GM21447 (cell line): ENCODE results near the gene COL18A1.
"Not testable (repeated sequence)": the region's sequence is repeated elsewhere in the genome, so short reads cannot be mapped to it uniquely, and the experiment has no call there.

Source experiments
- ATAC-seq: cut with Tn5 transposase; IDR thresholded peaks from one replicate; pipeline ENCODE4 v1.9.1; 2021; ENCODE audit not compliant: unreplicated experiment

COL18A1 gene

DNA sequence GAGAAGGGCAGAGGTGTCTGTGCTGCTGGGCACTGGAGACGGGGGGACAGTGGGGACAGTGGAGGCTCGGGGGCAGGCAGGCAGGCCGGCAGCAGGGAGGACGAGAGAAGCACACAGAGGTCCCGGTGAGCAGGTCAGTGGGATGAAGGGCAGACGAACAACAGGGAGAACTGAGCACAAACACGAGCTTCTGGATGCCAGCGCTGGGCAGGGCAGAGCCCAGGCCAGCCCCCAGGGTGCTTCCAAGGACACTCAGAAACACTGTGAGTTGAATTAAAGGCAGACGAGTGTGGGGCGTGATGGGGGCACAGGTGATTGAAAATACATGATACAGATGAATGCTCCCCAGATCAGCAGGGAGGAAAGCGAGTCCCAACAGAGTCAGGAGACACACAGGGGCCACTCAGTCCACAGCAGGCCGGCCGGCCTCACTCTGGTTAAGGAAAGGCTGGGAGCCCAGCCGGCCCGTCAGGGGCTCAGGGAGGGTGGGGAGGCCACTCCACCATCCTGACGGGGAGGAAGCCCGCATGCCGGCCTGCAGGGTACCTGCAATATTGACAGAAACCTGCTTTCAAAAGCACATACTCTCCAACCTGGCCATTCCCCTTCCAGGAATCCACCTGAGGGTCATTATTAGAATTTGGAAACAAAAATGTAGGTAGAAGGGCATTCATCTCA, 123.2 kb downstream of the COL18A1 start:
- ATAC-seq = no peak

DNA sequence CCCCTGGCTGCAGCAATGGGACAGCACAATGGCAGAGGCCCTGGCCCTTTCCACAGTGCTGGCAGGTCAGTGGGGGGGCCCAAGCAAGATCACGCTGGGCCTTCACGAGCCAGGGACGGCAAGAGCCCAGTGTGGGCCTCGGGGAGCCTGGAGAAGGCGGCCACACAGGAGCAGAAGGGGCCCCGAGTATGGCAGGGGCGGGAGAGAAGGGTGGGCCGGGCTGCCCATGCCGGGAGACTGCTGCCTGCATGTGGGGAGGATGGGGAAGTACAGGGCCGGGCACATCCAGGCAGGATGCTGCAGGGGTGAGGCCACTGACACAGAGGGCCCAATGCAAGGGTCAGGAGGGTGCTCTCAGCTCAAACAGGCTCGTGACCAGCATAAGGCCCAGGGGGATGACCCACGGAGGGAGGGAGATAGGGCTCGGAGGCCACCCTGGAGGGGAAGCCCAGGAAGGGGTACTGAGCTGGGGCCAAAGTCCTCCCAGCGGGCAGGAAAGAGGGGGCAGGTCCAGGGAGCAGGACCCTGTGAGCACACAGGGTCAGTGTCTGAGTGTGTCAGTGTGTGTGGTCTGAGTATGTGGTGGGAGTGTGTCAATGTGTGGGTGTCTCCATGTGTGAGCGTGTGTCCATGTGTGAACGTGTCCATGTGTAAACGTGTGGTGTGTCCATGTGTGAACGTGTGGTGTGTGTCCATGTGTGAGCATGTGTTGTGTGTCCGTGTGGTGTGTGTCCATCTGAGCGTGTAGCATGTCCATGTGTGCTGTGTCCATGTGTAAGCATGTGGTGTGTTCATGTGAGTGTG, 124.2 kb downstream of the COL18A1 start:
- ATAC-seq = no peak

DNA sequence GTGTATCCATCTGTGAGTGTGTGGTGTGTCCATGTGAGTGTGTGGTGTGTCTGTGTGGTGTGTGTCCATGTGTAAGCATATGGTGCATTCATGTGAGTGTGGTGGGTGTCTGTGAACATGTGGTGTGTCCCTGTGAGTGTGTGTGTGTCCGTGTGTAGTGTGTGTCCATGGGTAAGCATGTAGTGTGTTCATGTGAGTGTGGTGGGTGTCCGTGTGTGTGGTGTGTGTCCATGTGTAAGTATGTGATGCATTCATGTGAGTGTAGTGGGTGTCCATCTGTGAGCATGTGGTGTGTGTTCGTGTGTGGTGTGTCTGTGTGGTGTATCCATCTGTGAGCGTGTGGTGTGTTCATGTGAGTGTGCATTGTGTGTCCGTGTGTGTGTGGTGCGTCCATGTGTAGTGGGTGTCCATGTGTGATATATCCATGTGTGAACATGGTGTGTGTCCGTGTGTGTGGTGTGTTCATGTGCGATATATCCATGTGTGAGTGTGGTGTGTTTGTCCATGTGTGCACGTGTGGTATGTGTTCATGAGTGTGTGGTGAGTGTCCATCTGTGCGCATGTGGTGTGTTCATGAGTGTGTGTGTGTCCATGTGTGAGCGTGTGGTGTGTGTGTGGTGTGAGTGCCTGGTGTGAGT, 124.9 kb downstream of the COL18A1 start:
- ATAC-seq = no peak

DNA sequence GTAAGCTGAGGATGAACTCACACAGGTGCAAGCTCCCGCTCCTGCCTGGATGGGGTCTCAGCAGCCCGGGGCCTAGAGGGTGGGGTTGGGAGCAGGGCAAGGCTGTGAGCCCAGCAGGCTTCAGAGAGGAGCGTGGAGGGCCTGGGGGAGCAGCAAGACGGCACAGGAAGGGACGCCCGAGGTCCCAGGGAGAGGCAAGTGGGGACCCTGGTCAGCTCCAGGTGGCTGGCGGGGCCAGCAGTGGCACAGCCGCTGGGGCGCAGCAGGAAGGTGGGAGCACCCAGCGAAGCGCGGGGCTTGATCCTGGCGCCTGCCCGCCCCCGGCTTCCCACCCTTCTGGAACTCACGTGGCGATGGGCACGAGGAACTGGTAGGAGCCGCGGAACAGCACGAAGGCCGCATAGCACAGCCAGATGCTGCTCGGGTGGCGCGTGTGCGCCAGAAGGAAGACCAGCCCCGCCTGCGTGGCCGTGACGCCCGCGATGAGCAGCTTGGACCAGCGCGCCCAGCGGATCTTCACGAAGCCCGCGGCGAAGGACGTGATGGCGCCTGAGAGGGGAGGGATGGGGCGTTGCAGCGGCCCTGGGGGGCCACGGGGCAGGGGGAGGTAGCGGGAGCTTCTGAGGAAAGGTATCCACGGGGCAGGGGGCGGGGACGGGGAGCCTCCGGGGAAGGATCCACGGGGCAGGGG, 125.6 kb downstream of the COL18A1 start:
- ATAC-seq = no peak

DNA sequence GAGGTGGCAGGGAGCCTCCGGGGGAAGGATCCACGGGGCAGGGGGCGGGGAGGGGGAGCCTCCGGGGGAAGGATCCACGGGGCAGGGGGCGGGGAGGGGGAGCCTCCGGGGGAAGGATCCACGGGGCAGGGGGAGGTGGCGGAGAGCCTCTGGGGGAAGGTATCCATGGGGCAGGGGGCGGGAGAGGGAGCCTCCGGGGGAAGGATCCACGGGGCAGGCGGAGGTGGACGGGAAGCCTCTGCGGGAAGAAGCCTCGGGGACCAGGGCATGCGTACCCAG, 126.1 kb downstream of the COL18A1 start:
- not testable (repeated sequence) for ATAC-seq

DNA sequence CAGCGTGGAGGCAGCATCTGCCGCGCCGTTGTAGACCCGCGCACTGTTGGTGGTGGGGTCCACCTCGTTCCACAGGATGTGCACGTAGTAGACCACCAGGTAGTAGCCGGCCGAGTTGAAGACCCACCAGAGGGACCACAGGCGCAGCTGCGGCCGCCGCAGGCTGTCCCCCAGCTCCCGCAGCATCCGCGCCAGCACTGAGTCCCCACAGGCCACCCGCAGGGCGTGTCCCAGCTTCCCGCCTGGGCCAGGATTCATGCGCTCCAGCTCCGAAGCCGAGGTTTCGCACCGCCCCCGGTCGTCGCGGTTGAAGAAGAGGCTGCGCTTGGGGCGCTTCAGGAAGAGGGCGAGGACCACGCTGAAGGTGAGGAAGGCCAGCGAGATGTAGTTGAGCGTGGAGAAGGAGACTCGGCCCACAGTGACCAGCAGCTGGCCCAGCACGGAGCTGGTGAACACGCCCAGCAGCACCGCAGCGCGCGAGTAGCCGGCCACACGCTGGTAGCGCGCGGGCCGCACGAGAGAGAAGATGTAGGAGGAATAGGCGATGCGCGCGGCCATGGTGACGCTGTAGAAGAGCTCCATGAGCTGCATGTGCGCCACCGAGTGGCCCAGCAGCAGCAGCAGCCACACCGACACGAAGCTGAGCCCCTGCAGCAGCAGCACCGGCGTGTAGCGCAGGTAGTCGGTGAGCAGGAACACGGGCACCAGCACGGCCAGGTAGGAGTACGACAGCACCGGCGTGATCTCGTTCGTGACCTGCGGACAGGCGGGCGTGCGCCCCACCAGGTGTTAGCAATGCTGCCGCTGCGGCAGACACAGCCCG, 126.6 kb downstream of the COL18A1 start:
- no peak for ATAC-seq

DNA sequence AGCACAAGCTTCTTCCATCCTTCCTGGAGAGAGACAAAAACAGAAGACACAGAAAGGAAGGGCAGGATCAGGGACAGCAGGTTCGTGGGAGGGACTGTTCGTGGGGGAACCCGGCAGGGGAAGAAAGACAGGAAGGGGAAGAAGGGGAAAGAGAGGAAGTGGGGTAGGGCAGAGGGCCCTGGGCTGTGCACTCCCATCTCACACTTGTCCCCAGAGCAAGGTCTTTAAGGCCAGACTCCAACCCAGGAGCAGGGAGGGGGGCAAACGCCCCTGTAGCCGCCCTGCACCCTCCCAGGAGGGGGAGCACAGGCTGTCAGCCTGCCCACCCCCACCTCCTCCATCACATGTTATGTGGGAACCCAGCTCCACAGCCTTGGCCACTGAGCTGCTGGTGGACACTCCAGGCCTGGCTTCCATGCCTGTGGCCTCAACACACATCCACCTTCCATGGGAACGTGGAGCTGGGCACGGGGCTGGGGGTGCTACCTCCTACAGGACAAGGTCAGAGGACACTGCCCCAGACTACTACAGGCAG, 127.9 kb downstream of the COL18A1 start:
- ATAC-seq = no peak

DNA sequence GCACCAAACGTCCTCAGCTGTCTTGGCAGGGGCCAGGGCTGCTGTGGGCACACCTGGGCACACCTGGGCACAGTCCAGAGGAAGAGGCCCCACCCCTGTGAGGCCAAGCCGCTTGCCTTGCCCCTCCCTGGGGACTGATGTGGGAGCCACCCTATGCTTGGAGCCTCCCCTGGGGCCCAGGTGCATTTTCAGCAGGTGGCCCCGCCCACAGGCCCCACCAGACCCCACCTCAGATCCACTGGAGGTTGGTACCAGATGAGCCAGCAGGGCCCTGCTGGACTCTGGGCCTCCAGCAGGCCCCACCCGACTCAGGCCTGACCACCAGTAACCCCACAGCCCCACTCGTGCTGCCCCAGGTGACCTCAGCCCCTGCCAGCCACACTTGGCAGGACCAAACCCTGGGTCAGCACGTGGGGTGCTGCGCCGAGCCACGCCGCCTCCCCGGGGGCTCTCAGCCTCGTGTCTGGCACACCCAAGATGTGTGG, 128.4 kb downstream of the COL18A1 start:
- ATAC-seq = no peak

DNA sequence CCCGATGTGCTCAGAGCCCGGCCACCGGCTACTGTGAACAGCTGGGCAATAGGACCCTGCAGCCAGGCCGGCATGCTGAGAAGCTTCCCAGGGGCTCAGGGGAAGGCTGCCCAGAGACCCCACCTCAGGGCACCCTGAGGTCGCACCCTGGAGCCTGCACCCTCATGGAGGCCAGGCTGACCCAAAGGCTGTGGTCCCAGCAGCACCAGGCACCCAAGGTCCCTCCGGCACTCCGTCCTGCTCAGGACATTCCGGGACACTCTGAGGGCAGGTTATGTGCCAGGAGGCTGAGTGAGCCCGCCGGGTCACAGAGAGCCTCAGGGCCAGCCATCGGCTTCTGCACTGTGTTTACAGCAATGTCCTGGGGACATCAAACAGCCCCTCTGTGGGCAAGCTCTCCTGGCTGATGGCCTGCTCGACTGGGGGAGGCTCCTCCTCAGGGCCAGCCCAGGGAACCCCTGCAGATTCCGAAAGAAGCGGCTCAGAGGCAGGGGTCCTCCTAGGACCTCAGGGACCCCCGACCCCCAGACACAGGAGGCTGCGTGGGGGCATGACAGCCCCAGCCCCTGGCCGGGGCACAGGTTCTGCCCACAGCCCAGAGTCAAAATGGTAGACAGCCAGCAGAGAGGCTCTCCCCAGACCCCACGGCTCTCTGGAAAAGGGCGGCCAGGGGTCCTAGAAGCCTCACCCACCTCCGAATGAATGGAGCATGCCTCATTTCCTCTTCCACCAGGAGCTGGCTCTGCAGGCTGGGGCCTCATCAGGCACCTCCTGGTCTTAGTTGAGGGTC, 129.1 kb downstream of the COL18A1 start:
- ATAC-seq = no peak

DNA sequence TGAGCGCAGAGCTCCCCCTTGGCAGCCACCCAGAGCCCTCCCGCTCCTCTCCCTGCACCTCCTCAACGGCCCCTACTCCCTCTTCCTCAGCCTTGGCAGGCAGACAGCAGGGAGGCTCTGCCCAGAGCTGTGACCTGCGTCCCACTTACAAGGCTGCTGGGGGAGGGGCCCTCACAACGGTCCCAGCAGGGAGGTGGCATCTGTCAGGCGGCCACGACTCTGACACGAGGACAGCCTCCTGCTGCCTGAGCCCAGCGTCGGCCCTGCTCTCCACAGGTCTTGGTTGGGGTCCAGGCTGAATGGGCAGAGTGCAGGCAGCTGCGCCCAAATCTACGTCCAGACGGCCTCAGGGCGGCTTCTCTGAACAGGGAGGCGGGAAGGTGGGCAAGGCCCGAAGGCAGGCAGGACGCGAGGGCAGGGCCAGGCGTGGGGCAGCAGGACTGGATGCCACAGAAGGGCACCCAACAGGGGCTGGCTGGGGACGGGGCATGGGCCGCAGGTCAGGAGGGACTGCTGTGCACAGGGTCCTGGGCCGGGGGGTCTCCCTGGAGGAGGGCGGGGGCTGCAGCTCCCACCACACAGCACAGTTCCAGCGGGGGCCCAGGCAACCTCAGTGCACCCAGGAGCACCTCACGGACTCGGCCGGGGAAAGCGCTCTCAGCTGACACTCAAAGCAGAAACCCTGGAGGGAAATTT, 129.8 kb downstream of the COL18A1 start:
- no peak for ATAC-seq

DNA sequence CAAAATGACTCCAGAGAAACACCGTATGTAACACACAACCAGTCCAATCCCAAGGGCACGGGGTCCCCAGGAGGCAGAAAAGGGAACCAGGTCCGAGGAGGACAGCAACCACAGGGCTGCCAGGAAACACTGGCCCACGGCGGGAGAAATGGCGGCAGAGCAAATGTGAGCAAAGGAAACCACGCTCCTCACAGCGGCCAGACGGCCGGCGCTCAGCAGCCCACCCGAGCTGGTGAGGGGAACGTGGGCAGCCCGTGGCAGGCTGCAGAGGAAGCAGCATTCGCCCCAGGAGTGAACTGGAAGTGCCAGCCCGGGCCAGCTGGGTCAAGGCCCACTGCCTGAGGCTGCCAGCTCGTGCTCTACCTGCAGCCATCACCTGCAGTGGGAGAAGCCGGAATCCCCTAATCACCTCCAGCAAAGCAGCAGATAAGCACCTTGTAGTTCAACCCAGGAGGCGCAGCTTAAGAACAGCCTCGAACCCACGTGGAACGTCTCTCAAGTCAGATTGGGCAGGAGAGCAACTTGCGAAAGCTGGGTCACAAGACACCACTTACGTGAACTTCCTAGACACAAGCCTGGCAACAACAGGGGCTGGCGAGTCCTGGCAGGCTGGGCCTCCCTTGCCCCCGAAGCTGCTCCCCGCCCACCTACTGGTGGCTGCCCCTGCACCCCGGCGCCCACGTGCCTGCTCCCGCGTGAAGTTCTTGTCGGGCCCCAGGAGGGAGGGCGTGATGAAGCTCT, 130.5 kb downstream of the COL18A1 start:
- ATAC-seq = no peak

DNA sequence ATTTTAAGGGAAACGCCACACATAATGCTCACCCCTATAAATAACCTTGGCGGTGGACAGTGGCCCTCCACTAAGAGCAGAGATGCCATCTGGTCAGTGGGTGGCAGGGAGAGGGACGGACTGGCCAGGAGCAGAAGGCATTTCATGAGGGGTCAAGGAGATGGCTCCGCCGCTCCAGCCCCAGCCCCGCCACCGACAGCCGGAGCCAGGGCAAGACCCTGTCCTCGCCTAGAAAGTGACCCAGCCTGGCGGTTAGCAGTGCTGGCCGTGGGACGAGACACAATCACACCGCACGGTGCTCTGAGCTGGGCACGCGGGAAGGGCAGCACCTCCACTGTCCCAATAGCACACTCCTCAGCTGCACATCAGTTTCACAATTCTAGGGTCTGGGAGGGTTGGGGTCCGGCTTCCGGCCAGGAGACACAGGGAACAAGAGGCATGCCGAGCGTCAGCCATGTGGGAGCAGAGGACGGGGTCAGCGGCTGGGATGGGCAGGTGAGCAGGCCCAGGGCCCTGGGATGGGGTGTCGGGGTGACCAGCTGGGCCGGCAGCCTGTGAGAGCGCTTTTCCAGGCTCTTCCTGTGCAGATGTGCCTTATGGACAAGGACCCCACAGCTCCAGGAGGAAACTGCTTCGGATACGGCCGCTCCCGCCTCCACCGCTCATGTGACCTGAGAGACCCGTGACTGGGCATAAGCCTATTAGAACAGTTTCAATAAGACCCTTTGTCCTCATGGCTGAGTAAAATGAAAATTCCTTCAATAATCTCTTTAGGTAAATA, 131.5 kb downstream of the COL18A1 start:
- no peak for ATAC-seq

DNA sequence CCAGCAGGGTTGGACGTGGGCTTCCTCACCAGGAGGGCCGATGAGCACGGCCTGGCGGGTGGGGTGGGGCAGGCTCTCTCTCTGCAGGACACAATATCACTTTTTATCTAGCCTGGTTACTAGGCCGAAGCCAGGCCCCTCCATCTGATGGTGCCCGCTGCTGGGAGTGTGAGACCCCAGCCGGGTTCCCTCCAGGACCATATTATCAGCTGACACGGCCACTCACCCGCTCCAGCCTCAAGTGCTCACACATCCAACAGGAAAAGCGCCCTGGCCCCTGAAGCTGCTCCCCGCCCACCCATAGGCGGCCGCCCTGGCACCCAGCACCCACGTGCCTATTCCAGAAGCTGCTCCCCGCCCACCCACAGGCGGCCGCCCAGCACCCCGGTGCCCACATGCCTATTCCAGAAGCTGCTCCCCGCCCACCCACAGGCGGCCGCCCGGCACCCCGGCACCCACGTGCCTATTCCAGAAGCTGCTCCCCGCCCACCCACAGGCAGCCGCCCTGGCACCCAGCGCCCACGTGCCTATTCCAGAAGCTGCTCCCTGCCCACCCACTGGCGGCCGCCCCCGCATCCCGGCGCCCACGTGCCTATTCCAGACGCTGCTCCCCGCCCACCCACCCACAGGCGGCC, 132.3 kb downstream of the COL18A1 start:
- ATAC-seq = no peak

DNA sequence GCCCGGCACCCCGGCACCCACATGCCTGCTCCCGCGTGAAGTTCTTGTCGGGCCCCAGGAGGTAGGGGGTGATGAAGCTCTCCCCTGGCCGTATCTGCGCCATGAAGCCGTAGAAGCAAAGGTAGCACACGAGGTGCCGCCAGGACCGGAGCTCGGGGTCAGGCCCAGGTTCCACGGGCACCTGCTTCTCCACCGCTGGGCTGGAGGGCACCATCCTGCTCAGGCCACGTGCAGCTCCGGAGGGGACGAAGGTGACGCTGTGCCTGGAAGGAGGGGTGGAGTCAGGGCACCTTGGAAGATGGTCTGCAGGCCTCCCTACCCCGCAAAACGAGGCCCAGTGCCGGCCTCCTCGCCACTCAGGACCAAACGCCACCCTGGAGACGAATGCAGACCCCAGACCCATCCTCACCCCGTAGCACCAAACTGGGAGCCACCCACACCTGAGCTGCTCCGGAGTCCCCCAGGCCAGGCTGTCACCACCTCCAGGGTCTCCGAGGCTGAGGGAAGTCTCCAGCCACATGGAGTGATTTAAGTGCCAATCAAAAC, 132.9 kb downstream of the COL18A1 start:
- no peak for ATAC-seq

DNA sequence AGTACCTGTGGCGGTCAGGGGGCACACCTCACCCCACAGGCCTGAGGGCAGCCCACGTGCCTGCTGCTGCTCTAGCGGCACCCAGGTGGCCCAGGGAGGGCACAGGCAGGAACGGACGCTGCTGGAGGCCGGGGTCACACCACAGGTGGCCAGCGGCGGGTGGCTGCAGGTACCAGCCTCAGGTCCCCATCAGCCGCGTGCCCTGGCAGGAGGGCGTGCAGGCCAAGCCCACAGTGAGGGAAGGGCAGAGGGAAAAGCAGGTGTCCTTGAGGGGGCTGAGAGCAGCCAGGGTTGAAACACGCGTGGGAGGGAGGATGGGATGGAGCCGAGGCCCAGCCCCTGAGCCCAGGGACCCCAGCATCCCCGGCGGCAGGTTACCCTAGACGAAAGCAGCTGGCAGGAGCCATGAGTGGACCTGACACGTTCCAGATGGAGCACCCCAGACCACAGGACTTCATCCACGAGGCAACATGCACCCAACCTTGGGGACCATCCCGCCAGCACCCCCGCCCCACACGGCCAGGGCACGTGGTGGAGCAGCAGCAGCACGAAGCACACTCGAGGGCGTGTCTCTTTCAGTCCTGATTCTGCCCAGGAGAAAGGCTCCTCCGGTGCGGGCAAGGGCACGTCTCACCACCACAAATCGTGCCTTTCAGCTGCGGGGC, 133.5 kb downstream of the COL18A1 start:
- no peak for ATAC-seq

DNA sequence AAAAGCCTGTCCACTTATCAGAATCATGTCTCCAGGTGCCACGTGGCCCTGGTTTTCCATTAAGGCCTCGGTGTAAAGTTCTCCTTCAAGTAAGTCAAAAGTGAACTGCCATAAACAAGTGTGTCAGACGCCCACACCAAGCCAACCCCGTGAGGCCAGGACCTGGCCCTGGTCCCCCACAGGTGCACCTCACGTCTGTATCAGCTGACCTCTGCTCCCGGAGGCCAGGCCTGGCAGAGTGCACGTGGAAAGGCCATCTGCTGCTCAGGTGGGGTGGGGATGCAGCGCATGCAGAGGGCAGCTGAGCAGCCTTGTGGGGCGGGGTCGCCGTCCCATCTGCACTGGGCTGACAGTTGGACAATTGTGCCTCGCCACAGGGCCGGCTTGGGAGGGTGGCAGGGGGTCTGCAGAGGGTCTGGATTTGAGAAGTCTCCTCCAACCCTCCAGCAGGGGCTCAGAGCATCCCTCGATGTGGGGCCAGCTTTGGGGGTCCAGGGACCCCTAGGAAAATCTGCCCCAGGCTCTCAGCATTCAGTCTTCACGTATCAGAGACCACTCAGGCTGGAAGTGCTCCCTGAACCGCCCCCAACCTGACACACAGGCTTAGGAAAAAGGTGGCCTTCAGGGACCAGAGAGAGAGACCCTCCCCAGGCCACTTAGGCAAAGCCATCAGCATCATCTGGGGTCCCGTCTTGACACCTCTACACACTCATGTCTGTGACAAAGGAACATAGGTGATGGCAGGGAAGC, 134.3 kb downstream of the COL18A1 start:
- no peak for ATAC-seq
